ENCODE measurements around the gene DNM2. TPM values are rescaled to one million over a fixed set of nuclear protein-coding genes. Genes with fewer than 3 reads are reported as not detected.
"Not testable (repeated sequence)": the region's sequence is repeated elsewhere in the genome, so short reads cannot be mapped to it uniquely, and the experiment has no call there.

The DNM2 gene
- total RNA-seq, 2 experiments from 2014 or later = 249 to 259 TPM

GRCh38 chr19:10744253-10744798, 26.4 kb downstream of the DNM2 start:
- Mint-ChIP-seq H3K36me3 (peaks cover 19% of the 10 kb centered on the region), H3K4me1 (peaks cover 38% of the 10 kb centered on the region), H3K27me3 (no peaks in the 10 kb centered on the region), H3K4me3 (no peak overlapping the region), H3K9me3 (peaks cover 7% of the 10 kb centered on the region), H3K27ac (no peak overlapping the region)
- POLR2A ChIA-PET = no interaction called here
- DNase-seq (no peak), ATAC-seq (ENCODE audit: low read depth) (no peak)

- Mint-ChIP-seq H3K27me3 (no peaks in the 10 kb centered on the region), H3K4me1 (peaks cover 42% of the 10 kb centered on the region), H3K27ac (no peak overlapping the region), H3K36me3 (peaks cover 18% of the 10 kb centered on the region), H3K4me3 (no peak overlapping the region), H3K9me3 (peaks cover 6% of the 10 kb centered on the region)
- DNase-seq = no peak
- ATAC-seq (ENCODE audit: low read depth) = no peak
- POLR2A ChIA-PET = no interaction called here
These were observed 27.0 kb downstream of the DNM2 start for GRCh38 chr19:10744801-10745293.

- H3K4me3 Mint-ChIP-seq = not testable (repeated sequence)
- POLR2A ChIA-PET = interaction anchor here (0.6 to 0.7 kb wide), 2 partner anchors 167 to 224 kb away, joined by 3 to 5 read pairs; no protein-coding TSS in a partner anchor
These were observed 28.6 kb downstream of the DNM2 start for GRCh38 chr19:10746437-10746836.

GRCh38 chr19:10747271-10747670, 29.4 kb downstream of the DNM2 start:
- H3K36me3 Mint-ChIP-seq = peaks cover 3% of the 10 kb centered on the region
- no peak for ATAC-seq (ENCODE audit: low read depth)
- H3K27me3 Mint-ChIP-seq = no peaks in the 10 kb centered on the region
- H3K9me3 Mint-ChIP-seq = no peaks in the 10 kb centered on the region
- no peak for DNase-seq
- H3K4me1 Mint-ChIP-seq = peaks cover 42% of the 10 kb centered on the region
- H3K4me3 Mint-ChIP-seq = no peak overlapping the region
- POLR2A ChIA-PET = no interaction called here
- peak overlapping the region; percentile 68 for H3K27ac Mint-ChIP-seq

More at GRCh38 chr19:10746437-10746836, 28.6 kb downstream of the DNM2 start:
- not testable (repeated sequence) for H3K27me3 Mint-ChIP-seq; H3K9me3 Mint-ChIP-seq; H3K36me3 Mint-ChIP-seq; H3K27ac Mint-ChIP-seq; ATAC-seq (ENCODE audit: low read depth); DNase-seq
- peaks cover 45% of the 10 kb centered on the region for H3K4me1 Mint-ChIP-seq

GRCh38 chr19:10747674-10748073, 29.8 kb downstream of the DNM2 start:
- H3K36me3 Mint-ChIP-seq = peaks cover under 1% of the 10 kb centered on the region
- DNase-seq (no peak), ATAC-seq (ENCODE audit: low read depth) (no peak)
- H3K4me3 Mint-ChIP-seq = peak overlapping the region; percentile 22
- no peaks in the 10 kb centered on the region for H3K27me3 Mint-ChIP-seq
- H3K27ac Mint-ChIP-seq = peak overlapping the region; percentile 72
- no peaks in the 10 kb centered on the region for H3K9me3 Mint-ChIP-seq
- POLR2A ChIA-PET = no interaction called here
- H3K4me1 Mint-ChIP-seq = peaks cover 39% of the 10 kb centered on the region

- Mint-ChIP-seq H3K9me3 (no peaks in the 10 kb centered on the region), H3K4me3 (no peak overlapping the region), H3K27ac (peak overlapping the region; percentile 72), H3K36me3 (no peaks in the 10 kb centered on the region), H3K4me1 (peaks cover 45% of the 10 kb centered on the region), H3K27me3 (no peaks in the 10 kb centered on the region)
- POLR2A ChIA-PET = no interaction called here
- DNase-seq (no peak), ATAC-seq (ENCODE audit: low read depth) (no peak)
These were observed 30.5 kb downstream of the DNM2 start for GRCh38 chr19:10748195-10748926.

DNA sequence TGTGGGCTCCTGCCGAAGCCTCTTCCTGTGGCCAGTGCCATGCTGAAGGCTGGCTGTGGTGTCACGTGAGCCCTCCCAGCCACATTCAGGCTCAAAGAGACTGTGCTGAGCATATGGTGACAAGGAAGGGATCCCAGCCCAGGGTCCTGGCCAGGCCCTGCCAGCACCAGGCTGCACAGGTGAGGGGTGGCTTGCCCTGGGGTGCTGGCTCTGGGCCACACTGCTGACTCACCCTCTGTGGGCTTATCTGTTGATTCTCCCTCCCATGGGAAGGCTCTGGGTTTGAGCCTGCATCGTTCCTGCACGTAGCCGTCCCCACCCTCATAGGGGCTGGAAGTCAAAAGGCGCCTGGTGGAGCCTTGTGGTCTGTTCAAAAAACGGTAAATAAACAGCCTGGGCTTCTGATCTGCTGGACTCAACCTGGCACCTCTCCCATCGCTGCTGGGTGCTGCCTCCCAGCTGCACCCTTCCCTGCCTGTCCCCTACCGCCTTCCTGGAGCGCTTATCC, 31.1 kb downstream of the DNM2 start:
- DNase-seq = no peak
- H3K9me3 Mint-ChIP-seq = no peaks in the 10 kb centered on the region
- POLR2A ChIA-PET = interaction anchor here (0.6 kb wide), 1 partner anchor 112 kb away, joined by 5 read pairs; no protein-coding TSS in a partner anchor
- peaks cover 46% of the 10 kb centered on the region for H3K4me1 Mint-ChIP-seq
- ATAC-seq (ENCODE audit: low read depth) = no peak
- no peak overlapping the region for H3K4me3 Mint-ChIP-seq
- no peaks in the 10 kb centered on the region for H3K36me3 Mint-ChIP-seq
- H3K27ac Mint-ChIP-seq = peak overlapping the region; percentile 61
- H3K27me3 Mint-ChIP-seq = no peaks in the 10 kb centered on the region

GRCh38 chr19:10749435-10750384, 31.8 kb downstream of the DNM2 start:
- no peak overlapping the region for H3K4me3 Mint-ChIP-seq
- no peaks in the 10 kb centered on the region for H3K27me3 Mint-ChIP-seq
- no peaks in the 10 kb centered on the region for H3K9me3 Mint-ChIP-seq
- ATAC-seq (ENCODE audit: low read depth) (no peak), DNase-seq (no peak)
- peaks cover 1% of the 10 kb centered on the region for H3K36me3 Mint-ChIP-seq
- POLR2A ChIA-PET = interaction anchor here (0.6 kb wide), 1 partner anchor 111 kb away, joined by 5 read pairs; no protein-coding TSS in a partner anchor
- peaks cover 49% of the 10 kb centered on the region for H3K4me1 Mint-ChIP-seq
- peak overlapping the region; percentile 40 for H3K27ac Mint-ChIP-seq

- POLR2A ChIA-PET = interaction anchor here (0.9 kb wide), 1 partner anchor 19 kb away, joined by 3 read pairs; no protein-coding TSS in a partner anchor
- ATAC-seq (ENCODE audit: low read depth) (no peak), DNase-seq (no peak)
- no peaks in the 10 kb centered on the region for H3K27me3 Mint-ChIP-seq
- peaks cover 5% of the 10 kb centered on the region for H3K36me3 Mint-ChIP-seq
- H3K9me3 Mint-ChIP-seq = no peaks in the 10 kb centered on the region
- no peak overlapping the region for H3K4me3 Mint-ChIP-seq
- H3K4me1 Mint-ChIP-seq = peaks cover 57% of the 10 kb centered on the region
- peak overlapping the region; percentile 70 for H3K27ac Mint-ChIP-seq
These were observed 33.5 kb downstream of the DNM2 start for GRCh38 chr19:10751109-10751953.

DNA sequence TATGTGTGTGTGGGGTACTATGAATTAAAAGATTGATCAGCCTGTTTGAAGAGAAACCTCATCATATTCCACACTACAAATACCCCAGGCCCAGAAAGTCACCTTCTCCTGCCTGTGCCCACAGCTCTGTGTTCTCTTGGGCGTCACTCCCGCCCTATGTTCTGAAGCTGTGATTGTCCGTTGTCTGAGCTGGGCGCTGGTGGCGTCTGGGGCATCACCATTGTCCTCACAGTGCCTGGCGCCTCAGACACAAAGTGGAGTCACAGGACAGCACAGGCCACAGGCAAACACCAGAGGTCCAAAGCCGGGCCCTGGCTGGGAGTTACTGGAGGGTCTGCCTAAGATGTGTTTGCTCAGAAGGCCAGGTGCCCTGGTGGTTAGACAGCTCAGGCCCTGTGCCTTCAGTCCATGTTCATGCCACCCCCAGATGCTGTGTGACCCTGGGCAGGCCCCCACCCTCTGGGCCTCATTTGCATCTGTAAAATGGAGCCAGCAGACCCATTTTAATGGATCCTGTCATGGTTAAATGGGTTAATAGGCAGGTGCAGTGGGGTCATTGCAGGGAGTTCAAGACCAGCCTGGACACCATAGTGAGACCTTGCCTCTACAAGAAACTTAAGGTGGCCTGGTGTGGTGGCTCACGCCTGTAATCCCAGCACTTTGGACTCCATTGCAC, 34.5 kb downstream of the DNM2 start:
- Mint-ChIP-seq H3K27ac (peak overlapping the region; percentile 70), H3K4me3 (no peak overlapping the region), H3K4me1 (peaks cover 60% of the 10 kb centered on the region), H3K27me3 (no peaks in the 10 kb centered on the region), H3K9me3 (no peaks in the 10 kb centered on the region), H3K36me3 (peaks cover 5% of the 10 kb centered on the region)
- ATAC-seq (ENCODE audit: low read depth) (no peak), DNase-seq (no peak)
- POLR2A ChIA-PET = interaction anchor here (0.6 kb wide), 1 partner anchor 14 kb away, joined by 3 read pairs; no protein-coding TSS in a partner anchor

DNA sequence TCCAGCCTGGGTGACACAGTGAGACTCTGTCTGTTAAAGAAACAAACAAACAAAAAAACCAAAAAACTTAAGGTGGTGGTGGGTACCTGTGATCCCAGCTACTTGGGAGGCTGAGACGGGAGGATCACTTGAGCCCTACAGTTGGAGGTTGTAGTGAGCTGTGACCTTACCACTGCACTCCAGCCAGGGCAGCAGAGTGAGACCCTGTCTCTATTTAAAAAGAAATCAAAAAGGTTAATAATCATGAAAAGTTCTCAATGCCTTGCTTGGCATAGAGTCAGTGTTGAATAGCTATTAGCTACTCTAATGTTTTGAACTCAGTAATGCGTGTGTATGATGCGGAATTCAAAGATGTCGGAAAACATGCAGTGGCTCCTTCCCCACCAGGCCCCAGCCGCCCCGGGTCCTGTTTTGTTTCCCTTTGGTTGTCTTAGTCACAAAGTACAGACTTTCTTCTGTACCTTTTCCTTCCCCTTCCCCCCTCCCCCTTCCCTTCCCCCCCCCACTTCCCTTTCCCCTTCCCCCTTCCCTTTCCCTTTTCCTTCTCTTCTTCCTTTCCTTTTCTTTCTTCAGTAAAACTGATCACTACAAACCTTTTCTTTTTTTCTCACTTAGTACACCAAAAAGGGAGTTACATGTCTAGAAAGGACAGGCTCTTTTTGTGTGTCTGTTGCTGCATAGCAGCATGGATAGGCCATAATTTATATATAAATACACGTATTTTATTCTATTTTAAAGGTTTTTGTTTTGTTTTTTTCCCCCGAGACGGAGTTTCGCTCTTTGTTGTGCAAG, 35.2 kb downstream of the DNM2 start:
- DNase-seq = no peak
- Mint-ChIP-seq H3K4me1 (peaks cover 56% of the 10 kb centered on the region), H3K4me3 (no peak overlapping the region), H3K36me3 (peaks cover 7% of the 10 kb centered on the region), H3K27ac (no peak overlapping the region), H3K27me3 (no peaks in the 10 kb centered on the region), H3K9me3 (no peaks in the 10 kb centered on the region)
- ATAC-seq (ENCODE audit: low read depth) = no peak
- POLR2A ChIA-PET = interaction anchor here (0.6 kb wide), 1 partner anchor 48 kb away, joined by 3 read pairs; no protein-coding TSS in a partner anchor

Measured in activated naive CD8-positive, alpha-beta T cell treated with anti-CD3 and anti-CD28 coated beads, Interleukin-2, amount 10 ng/mL, durations not matched to agents 7 days and 5 days (primary cell).